ENCODE measurements around the gene OR52L1.
"Not testable (repeated sequence)": the region's sequence is repeated elsewhere in the genome, so short reads cannot be mapped to it uniquely, and the experiment has no call there.

Gene OR52L1

GRCh38 chr11:5986885-5987284 lies at the start of gene OR52L1:
Gene OR52L1, minus strand, starts transcription at chr11:5986985. Its CDS starts 55 bp downstream, at chr11:5986930.
- DNase-seq = no peak

DNA sequence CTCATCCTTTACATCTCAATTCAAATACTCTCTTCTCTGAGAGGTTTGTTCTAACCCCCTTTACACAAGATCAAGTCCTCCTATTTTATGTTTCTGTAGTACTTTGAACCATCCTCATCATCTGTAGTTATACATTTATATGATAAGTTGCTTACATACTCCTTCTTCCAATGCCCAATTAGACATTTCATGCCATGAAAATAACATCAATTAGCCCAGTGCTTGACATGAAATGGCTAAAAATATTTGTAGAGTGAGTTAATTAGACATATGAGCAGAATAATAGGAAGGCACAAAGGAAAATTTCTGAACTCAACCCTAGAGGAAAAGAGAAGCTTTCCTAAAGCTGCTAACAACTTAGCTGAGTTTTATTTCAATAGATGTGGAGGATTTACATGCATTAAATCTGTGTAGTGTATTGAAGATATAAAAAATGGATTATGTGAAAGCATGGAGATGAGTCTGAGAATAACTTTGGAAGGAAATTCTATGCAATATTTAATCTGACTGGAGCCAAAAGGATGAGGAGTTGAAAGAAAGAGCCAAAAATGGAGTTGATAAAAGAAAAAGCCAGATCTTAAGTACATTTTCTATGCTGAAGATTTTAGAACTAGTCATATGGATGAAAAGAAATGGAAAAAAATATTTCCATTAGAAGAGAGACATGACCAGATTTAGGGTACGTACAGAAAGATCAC lies 44.1 kb upstream of the OR52L1 start, which contains the start of gene OR56A1:
TSS of gene OR56A1 (minus strand) at position 51 of the 698 bp plus-strand sequence. CDS start 3,066 bp downstream, outside the sequence.
- DNase-seq = no peak

DNA sequence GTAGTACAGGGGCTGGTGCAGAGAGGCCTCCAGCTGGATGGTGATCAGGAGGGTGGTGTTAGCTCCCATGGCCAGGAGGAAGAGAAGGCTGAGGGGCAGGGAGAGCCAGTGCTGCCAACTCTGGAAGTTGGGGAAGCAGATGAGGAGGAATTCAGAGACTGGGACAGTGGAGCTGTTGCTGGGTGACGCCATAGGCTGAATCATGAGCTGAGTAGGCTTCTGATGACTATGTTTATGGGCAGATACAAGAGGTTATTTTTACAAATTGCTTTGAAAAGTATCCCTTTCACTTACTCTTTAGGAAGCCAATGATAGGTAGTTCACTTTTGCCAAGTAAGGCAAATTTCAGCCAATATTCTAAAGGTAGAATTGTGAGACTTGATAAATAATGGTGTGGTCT lies 40.7 kb upstream of the OR52L1 start:
- DNase-seq = no peak

DNA sequence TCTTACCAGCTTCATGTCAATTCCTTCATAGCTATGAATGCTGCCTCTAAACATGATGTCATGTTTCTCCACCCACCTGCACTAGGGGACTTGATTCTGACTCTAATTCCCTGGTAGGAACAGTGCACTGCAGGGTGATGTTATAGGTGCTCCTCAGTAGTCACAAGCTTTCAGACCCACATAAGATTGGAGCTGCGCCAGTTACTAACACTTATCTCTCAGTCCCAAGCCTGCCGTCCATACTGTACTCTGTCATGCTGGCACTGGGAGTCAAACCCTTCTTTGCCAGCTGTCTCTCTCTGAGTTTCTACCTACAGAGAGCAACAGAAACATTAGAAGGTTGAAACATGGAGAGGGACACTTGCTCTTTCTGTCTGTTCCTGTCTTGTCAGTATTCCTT lies 38.3 kb upstream of the OR52L1 start:
- no peak for DNase-seq

DNA sequence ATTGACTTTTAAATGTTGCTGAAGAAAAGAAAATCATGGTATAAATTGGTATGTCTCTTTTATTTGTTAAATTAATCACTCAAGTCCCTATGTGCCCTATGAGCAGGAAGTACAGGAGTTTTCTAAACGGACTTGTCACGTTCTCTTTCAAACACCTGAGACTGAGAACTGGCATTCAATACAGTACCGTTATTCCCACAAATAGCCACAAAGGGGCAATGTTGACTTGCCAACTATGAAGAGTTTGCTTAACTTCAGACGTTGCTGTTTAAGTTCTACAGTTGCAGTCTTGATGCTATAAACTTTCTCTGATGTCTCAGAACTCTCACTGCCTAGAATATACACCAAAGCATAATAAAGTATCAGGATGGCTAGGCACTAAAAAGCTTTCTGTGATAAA lies 36.2 kb upstream of the OR52L1 start:
- DNase-seq = no peak

DNA sequence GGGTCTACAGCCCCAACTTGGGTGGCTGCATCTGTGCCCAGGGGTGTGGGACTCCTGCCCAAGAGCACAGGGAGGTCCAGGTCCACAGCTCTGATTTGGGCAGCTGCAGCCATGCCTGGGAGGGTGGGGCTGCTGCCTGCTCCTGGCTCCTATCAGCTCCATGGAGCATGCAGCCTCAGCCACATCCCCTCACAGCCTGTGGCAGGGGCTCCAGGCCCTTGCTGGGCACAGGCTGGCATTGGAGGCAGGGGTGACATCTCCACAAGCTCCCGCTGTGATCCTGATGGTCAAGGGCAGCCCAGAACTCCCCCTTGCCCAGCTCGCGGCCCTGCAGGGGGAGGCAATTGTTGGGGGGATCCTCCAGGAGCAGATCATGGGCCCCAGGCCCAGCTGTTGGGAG lies 26.3 kb upstream of the OR52L1 start:
- DNase-seq = no peak

DNA sequence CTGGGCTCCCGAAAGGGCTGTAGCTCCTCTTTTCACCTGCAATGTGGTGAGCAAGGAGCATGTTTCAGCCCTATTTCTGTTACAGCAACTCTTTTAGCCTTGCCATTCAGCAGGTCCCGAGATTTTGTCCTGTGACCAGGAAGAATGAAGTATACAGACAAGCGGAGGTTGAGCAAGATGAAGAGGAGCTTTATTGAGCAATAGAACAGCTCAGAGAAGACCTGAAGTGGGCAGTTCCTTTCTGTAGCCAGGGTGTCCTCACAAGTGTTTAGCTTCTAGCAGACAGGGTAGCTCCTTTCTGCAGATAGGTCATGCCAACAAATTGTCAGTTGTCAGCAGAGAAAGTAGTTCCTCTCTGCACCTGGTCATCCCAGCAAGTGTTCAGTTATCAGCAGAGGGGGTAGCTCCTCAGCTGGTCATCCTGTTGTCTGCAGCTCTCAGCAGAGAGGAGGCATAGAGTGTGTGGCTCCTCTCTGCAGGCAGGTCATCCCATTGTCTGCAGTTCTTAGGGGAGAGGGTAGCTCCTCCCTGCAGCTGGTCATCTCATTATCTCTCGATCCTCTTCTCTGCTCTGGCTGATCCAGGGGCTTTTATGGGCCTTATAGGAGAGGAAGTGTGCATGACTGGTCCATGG lies 25.4 kb upstream of the OR52L1 start:
- DNase-seq = no peak

DNA sequence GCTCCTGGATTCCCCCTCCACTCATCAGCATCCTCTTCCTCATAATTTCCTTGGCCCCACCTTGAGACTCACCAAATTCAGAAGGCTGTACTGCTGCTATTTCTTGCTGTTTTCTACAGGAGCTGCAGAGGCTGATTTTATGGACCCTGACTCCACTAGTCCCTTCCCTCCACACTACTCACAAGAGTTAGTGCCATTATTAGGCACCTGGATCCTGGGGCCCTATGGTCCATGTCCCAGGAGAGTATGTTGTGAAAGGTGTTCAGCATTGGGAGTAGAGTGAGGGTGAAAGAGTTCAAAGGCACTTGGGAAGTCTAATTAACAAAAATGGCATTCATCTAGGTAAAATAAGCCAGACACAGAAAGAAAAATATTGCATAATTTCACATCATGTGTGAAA lies 20.1 kb upstream of the OR52L1 start, which contains the start of gene OR56A4:
TSS of gene OR56A4 (minus strand) at position 101 of the 400 bp plus-strand sequence. CDS start 3,954 bp downstream, outside the sequence.
- no peak for DNase-seq

DNA sequence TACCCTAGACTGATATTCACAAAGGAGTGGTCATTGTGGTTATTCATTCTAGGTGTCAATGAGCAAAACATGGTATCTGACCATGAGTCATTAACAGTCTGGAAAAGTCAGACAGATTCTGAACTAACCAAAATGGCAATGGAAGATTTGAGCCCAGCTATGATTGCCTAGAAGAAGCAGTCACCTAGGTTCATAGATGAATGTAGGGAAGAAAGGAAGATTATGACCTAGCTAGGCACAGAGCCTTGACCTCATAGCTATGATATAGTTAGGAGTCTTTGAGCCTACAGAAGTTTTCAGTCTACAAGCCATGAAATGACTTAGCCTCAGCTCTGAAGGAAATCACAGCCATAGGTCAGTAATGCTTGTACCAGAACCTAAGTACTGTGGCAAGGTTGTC lies 19.6 kb upstream of the OR52L1 start:
- DNase-seq = no peak

- DNase-seq = no peak
These were observed 15.5 kb upstream of the OR52L1 start for GRCh38 chr11:6002202-6002699.

GRCh38 chr11:5994791-5995190 lies 8.0 kb upstream of the OR52L1 start:
- no peak for DNase-seq

DNA sequence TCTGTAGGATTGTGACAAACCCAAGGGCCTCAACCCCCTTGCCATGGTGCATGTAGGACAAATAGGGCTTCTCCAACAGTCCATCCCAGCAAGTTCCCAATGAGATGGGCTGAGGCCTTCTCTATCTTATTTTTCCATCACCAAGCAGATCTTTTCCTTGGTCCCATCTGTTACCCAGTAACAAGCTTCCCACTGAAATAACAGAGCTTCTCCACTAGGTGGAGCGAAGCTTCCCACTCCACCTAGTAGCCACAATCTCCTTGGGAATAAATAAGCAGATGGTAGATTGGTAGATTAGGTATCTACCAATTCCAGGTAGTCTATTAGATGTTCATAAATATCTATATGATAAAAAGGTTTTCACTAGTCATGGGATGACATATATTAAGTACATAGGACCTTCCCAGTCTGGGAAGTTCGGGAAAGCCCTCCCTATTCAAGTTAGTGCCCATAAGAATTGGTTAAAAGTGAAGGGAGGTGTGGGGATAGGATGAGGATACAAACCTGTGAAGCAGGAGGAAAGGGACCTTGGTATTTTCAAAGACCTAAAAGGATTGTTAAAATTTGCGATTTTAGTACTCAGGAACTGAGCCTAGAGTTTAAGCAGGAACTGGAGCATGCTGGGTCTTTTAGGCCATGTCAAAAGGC lies 5.9 kb upstream of the OR52L1 start:
- no peak for DNase-seq

- DNase-seq = no peak
These were observed 5.4 kb upstream of the OR52L1 start for GRCh38 chr11:5992150-5992549.

- DNase-seq = no peak
These were observed 2.4 kb upstream of the OR52L1 start for GRCh38 chr11:5989203-5989602.

DNA sequence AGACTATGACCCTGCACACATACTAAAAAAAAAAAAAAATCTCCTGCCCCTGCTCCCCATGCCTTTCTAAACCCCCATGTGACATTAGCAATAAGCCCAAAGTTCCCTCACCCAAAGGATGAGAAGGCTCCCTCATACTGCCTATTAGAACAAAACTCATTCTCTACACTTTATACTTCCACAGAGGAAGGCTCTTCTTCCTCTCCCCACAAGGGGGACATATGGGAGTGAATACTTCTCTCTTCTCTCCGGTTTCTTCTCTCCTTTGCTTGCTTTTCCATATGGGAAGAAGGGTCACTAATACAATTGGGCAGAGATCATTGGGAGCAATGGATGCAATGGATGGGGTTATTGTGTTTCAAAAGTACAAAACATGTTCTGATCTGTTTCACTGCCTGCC lies 3.3 kb downstream of the OR52L1 start:
- DNase-seq = no peak

DNA sequence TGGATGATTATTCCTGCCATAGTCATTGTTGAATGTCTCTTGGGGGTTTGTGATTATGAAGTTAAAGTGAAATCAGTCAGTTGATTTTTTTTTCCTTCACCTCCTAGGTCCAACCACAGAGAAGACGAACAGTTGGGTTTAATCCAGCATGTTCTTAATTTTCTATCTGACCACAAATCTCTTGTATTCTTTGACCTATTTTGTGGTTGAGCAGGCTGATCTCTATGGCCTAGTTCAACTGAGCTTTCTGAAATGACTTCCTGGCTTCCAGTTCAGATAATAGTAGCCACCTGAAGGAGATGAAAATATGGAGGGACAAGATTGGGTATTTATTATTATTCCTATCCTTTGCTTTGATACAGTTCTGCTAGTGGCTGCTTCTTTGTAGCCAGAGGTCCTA lies 13.3 kb downstream of the OR52L1 start:
- DNase-seq = no peak

- DNase-seq = no peak
These were observed 18.4 kb downstream of the OR52L1 start, which contains the start of gene OR56A5 for GRCh38 chr11:5968394-5968793. Gene OR56A5, minus strand, starts transcription at chr11:5968494. Its CDS starts 0 bp downstream, at chr11:5968494.

DNA sequence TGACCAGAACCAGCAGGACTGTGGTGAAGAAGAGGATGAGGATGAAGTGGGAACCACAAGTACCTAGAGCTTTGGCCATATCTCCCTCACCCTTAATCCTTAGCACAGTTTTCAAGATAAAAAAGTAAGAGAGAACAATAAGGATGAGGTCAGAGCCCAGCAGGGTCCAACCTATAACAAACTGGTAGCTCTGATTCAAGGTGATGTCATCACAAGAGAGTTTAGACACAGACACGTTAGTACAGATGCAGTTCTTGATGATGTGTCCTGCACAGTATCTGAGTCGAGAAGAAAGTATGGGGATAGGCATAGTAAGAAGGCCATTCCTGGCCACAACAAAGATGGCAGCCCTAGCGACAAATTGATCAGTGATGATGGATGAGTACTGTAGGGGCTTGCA lies 19.1 kb downstream of the OR52L1 start:
- DNase-seq = no peak

DNA sequence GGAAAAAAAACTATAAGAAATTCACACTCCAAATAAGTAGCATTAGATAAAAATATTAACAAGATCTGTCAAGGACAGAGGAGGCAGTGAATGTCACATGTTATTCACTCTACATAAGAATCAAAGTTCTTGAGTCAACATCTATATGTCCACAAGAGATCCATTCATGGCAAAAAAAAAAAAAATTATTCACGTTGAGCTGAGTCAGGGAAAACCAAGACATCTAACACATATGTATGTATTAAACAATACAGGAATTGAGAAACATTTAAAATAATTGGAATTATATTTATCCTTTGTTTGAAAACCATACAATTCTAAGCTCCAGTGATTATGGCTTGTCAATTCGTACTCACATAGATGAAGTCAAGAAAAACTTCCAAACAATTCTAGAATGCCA lies 19.8 kb downstream of the OR52L1 start:
- no peak for DNase-seq

GRCh38 chr11:5960704-5961320 lies 26.0 kb downstream of the OR52L1 start:
- DNase-seq = not testable (repeated sequence)

DNA sequence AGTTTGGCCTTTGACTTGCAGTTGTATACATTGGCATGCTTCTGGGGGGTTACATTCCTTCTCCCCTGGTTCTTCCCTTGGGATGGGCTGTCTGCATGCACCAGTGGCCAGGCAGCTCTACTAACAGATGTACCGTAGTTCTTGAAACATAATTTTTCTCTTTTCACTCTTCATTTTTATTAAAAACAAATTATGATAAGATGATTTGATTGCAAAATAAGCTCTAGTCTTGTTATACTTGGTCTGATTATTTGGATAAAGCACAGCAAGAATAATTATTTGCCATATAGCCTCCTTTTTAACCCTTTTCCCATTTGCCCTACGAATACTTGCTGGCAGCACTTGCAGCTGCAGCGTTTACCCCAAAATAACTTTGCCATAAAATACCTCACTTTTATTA lies 31.2 kb downstream of the OR52L1 start:
- DNase-seq = no peak

DNA sequence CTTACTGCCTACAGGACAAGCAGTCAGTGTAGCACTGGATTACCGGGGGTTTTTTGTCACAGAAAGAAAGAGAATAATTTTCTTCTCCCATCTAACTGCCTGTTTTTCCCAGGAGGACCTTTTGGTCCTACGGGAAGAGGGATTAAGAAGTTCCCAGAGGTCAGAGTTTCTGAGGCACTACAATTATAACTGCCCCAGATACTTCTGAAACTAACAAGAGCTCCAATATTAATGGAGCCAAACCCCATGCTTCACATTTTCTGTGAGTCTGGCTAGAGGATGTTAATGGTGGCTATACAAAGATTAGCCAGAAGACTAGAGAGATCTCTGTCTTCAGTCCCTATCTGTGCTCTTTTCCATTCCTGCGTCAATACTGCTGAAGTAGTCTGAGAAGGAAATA lies 44.8 kb downstream of the OR52L1 start, which contains the start of gene OR56A3:
TSS of gene OR56A3 (plus strand) at position 301 of the 400 bp plus-strand sequence. CDS start 5,096 bp downstream, outside the sequence.
- DNase-seq = no peak

GRCh38 chr11:5940748-5941147 lies 46.0 kb downstream of the OR52L1 start:
- DNase-seq = no peak
